ENCODE results near the gene RANBP1.
"Not testable (repeated sequence)": the region's sequence is repeated elsewhere in the genome, so short reads cannot be mapped to it uniquely, and the experiment has no call there.

The RANBP1 gene

GRCh38 chr22:20115691-20116375 is at the start of gene RANBP1:
Gene RANBP1 (plus strand): TSS chr22:20116104. CDS start chr22:20116185, 81 bp downstream.
- TF ChIP-seq, protein P1, sequence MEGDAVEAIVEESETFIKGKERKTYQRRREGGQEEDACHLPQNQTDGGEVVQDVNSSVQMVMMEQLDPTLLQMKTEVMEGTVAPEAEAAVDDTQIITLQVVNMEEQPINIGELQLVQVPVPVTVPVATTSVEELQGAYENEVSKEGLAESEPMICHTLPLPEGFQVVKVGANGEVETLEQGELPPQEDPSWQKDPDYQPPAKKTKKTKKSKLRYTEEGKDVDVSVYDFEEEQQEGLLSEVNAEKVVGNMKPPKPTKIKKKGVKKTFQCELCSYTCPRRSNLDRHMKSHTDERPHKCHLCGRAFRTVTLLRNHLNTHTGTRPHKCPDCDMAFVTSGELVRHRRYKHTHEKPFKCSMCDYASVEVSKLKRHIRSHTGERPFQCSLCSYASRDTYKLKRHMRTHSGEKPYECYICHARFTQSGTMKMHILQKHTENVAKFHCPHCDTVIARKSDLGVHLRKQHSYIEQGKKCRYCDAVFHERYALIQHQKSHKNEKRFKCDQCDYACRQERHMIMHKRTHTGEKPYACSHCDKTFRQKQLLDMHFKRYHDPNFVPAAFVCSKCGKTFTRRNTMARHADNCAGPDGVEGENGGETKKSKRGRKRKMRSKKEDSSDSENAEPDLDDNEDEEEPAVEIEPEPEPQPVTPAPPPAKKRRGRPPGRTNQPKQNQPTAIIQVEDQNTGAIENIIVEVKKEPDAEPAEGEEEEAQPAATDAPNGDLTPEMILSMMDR (IDR thresholded peaks at IDR 0.05; ENCODE audit: low read length, missing control alignments), result no peak
- peak within 1 kb of the TSS; percentile 95 for H3K4me3 ChIP-seq (replicated peaks; ENCODE audit: low read depth, low read length)
- no peak for DNase-seq (ENCODE audit: low read depth)

GRCh38 chr22:20066617-20067383 is 49.1 kb upstream of the RANBP1 start:
- no peak for DNase-seq (ENCODE audit: low read depth)
- no peak overlapping the region for H3K4me3 ChIP-seq (replicated peaks; ENCODE audit: low read depth, low read length)
- TF ChIP-seq, protein P1 (IDR thresholded peaks at IDR 0.05; ENCODE audit: low read length, missing control alignments), result no peak

DNA sequence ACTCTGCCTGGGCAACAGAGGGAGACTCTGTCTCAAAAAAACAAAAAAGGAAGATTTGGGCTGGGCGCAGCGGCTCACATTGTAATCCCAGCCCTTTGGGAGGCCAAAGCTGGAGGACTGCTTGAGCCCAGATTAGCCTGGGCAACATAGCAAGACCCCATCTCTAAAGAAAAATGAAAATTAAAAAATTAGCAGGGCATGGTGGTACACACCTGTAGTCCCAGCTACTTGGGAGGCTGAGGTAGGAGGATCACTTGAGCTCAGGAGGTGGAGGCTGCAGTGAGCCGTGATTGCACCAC is 48.6 kb upstream of the RANBP1 start:
- DNase-seq (ENCODE audit: low read depth); H3K4me3 ChIP-seq (replicated peaks; ENCODE audit: low read depth, low read length): not testable (repeated sequence)

DNA sequence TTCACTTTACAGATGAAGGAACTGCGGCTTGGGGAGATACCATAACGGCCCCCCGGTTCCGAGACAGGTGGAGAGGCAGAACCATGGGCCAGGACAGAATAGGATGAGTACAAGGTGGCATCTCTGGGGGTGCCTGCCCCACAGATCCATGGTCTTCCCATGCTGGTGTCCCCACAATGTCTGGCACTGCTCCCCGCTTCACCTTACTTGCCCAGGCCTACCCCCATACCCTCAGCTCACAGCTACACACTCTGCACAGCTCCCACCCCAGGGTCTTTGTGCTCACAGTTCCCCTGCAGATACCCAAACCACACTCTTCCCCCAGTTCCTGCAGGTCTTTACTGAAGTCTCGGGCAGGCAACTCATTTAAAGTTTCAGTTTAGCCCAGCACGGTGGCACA is 47.3 kb upstream of the RANBP1 start:
- no peak for DNase-seq (ENCODE audit: low read depth)
- H3K4me3 ChIP-seq (replicated peaks; ENCODE audit: low read depth, low read length), result no peak overlapping the region
- TF ChIP-seq, protein P1 (IDR thresholded peaks at IDR 0.05; ENCODE audit: low read length, missing control alignments), result no peak

DNA sequence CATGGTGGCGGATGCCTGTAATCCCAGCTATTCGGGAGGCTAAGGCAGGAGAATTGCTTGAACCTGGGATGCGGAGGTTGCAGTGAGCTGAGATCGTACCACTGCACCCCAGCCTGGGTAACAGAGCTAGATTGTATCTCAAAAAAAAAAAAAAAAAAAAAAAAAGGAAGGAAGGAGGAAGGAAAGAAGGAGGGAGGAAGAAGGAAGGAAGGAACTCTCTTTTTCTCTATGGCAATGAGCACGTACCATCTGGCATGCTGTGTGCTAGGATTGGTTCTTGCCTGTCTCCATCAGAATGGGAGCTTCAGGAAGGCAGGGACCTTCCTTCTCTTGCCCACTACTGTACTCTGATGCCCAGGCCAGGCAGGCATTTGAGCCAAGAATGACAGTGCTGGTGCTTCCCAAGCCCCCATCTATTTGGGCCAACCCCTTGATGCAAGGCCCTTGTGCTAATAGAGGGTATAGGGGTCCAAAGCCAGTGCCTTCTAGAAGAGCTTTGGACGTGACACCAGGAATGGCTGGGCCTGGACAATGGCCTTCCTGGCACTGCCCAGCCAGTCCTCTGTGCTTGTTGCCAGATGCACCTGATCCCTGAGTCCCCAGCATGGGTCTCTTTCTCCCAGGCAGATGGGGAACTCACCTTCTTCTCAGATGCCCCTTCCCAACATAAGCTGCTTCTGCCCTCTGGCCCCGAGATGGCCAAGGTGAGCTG is 46.4 kb upstream of the RANBP1 start:
- no peak for DNase-seq (ENCODE audit: low read depth)
- TF ChIP-seq, protein P1 (IDR thresholded peaks at IDR 0.05; ENCODE audit: low read length, missing control alignments), result no peak

DNA sequence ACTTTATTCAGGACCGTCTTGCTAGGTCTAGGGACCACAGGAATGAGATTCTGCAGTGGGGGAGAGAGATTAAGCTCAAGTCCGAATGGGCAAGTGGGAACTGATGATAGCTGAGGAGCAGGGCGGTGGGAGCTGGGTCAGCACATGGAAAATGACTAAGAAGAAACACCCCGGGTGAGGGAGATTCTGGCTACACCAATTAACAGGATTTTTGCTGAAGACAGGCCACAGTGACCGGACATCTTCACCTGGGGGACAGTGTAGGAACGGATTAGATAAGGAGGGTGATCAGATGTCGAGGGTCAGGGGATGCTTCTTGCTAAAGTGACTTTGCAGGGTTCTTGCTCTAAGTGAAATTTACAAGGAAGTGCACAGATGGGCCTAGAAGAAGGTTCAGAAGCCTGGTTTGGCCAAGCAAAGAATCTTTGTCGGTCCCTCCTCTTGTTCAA is 44.4 kb upstream of the RANBP1 start:
- TF ChIP-seq, protein P1 (IDR thresholded peaks at IDR 0.05; ENCODE audit: low read length, missing control alignments), result no peak
- no peak for DNase-seq (ENCODE audit: low read depth)
- no peak overlapping the region for H3K4me3 ChIP-seq (replicated peaks; ENCODE audit: low read depth, low read length)

More for the DNA sequence above, 46.4 kb upstream of the RANBP1 start:
- H3K4me3 ChIP-seq (replicated peaks; ENCODE audit: low read depth, low read length), result no peak overlapping the region

- TF ChIP-seq, protein P1 (IDR thresholded peaks at IDR 0.05; ENCODE audit: low read length, missing control alignments), result no peak
- no peak for DNase-seq (ENCODE audit: low read depth)
- no peak overlapping the region for H3K4me3 ChIP-seq (replicated peaks; ENCODE audit: low read depth, low read length)
Measured at GRCh38 chr22:20076627-20077172, 39.2 kb upstream of the RANBP1 start.

Measured in fibroblast of pulmonary artery (primary cell).